Measurements from ENCODE around the gene UBE2E1.

Gene UBE2E1

DNA sequence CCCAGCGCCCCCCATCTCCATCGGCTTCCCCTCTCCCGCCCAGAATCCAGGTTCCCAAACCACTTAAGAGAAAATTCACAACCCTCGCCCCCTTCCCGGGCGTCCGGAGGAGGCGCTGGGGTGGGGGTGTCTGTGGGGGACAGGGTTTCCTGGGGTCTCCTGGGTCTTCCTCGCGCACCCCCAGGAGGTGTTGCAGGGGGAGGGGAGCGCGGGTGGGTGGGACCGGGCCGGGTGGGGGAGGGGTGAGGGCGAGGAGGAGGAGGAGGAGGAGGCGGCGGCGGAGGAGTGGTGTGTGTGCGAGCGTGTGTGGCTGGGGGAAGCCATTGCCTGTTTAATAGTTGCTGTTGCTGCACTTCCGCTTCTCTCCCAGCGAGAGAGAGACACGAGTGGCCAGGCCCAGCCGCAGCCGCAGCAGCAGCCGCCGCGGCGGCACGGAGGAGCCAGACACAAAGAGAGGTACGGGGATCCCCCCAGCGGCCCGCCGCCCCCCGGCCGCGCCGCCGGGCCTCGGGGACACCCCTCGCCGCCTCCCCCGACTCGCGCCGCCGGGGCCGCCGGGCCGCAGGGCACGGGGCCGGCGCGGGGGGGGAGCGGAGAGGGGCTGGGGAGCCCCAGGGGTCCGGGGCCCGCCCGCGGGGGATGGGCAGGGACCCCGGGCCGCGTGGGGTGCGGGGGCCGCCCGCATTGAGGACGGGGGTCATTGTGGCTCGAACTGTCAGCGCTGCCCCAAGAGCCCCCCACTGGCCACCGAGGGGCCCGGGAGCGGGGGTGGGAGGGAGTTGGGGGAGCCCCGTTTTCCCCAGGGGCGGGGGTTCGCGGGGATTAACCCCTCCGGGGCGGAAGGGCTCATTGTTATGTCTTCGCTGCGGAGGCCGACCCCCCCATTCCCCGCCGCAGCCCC lies at the start of gene UBE2E1:
UBE2E1 (plus strand) TSS at position 323 of the 901 bp plus-strand sequence. CDS start 1,315 bp downstream, outside the sequence.
- no peak for TF ChIP-seq CTCF (IDR thresholded peaks at IDR 0.05; ENCODE audit: low read depth, low read length)
- DNase-seq (ENCODE audit: low read depth in 2 of 2) = peak; percentile 72 to 81
- peak within 1 kb of the TSS; percentile 76 to 81 for H3K4me3 ChIP-seq (replicated peaks in 1 of 2; ENCODE audit: low read depth in 2 of 2, low read length in 2 of 2)

- H3K4me3 ChIP-seq (replicated peaks in 1 of 2; ENCODE audit: low read depth in 2 of 2, low read length in 2 of 2) = no peak overlapping the region
- no peak for DNase-seq (ENCODE audit: low read depth in 2 of 2)
- TF ChIP-seq CTCF (IDR thresholded peaks at IDR 0.05; ENCODE audit: low read depth, low read length) = no peak
Measured at GRCh38 chr3:23756206-23756840, 49.4 kb upstream of the UBE2E1 start.

- no peak overlapping the region for H3K4me3 ChIP-seq (replicated peaks in 1 of 2; ENCODE audit: low read depth in 2 of 2, low read length in 2 of 2)
- DNase-seq (ENCODE audit: low read depth in 2 of 2) = no peak
- TF ChIP-seq CTCF (IDR thresholded peaks at IDR 0.05; ENCODE audit: low read depth, low read length) = no peak
Measured at GRCh38 chr3:23758253-23758838, 47.4 kb upstream of the UBE2E1 start.

- peak; percentile 14 for DNase-seq (ENCODE audit: low read depth in 2 of 2)
- H3K4me3 ChIP-seq (replicated peaks in 1 of 2; ENCODE audit: low read depth in 2 of 2, low read length in 2 of 2) = no peak overlapping the region
- no peak for TF ChIP-seq CTCF (IDR thresholded peaks at IDR 0.05; ENCODE audit: low read depth, low read length)
Measured at GRCh38 chr3:23760325-23760724, 45.4 kb upstream of the UBE2E1 start.

DNA sequence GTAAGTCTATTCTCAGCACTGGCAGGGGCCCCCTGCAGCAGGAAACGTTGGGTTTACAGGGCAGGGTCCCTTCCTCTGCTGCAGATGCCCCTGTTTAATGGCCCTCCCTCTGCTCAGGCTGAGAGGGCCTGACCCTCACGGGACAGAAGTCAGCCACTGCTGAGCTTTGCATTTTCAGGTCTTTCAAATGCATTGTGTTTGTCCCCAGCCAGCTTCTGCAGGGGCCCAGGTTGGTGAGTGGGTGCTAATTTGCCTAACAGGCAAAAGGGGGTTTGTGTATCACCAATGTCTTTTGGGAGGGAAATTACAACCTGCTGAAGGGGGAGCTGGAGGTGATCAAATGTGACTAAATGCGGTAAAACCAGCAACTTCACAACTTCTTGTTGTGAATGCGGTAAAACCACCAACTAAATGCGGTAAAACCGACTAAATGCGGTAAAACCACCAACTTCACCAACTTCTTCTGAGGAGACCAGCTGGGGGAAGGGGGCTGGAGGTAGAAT lies 44.8 kb upstream of the UBE2E1 start:
- no peak for TF ChIP-seq CTCF (IDR thresholded peaks at IDR 0.05; ENCODE audit: low read depth, low read length)
- no peak for DNase-seq (ENCODE audit: low read depth in 2 of 2)
- no peak overlapping the region for H3K4me3 ChIP-seq (replicated peaks in 1 of 2; ENCODE audit: low read depth in 2 of 2, low read length in 2 of 2)

GRCh38 chr3:23761440-23761896 lies 44.3 kb upstream of the UBE2E1 start:
- peak; percentile 62 to 65 for DNase-seq (ENCODE audit: low read depth in 2 of 2)
- no peak overlapping the region for H3K4me3 ChIP-seq (replicated peaks in 1 of 2; ENCODE audit: low read depth in 2 of 2, low read length in 2 of 2)
- TF ChIP-seq CTCF (IDR thresholded peaks at IDR 0.05; ENCODE audit: low read depth, low read length) = peak; percentile 40

All from cardiac fibroblast (primary cell).